Fibroblast of lung (primary cell): ENCODE results near the gene ASTN2. TPM values are rescaled to one million over a fixed set of nuclear protein-coding genes. Genes with fewer than 3 reads are reported as not detected.

ENCODE experiments used
- DNase-seq, 2 donors: peaks; one replicate each; pipeline versions ENCODE4 v3.0.0 to v3.0.0-alpha.2; 2010; ENCODE audit warnings: low read depth in 2 of 2
- H2AFZ ChIP-seq: 2 replicates; pipeline ENCODE4 v1.5.1; 2012; ENCODE audit warnings: low read length, control low read depth, inconsistent platforms
- H3K27ac ChIP-seq: 2 replicates; pipeline ENCODE4 v1.5.1; 2011; ENCODE audit warnings: low read length, control low read depth; ENCODE audit not compliant: insufficient read depth
- H3K27me3 ChIP-seq: 2 replicates; pipeline ENCODE4 v1.5.1; 2011; ENCODE audit warnings: mild to moderate bottlenecking, low read length; ENCODE audit not compliant: control insufficient read depth, insufficient read depth
- H3K36me3 ChIP-seq: 2 replicates; pipeline ENCODE4 v1.5.1; 2011; ENCODE audit warnings: low read length; ENCODE audit not compliant: control insufficient read depth, insufficient read depth
- H3K4me1 ChIP-seq: 2 replicates; pipeline ENCODE4 v1.5.1; 2011; ENCODE audit warnings: low read length; ENCODE audit not compliant: control insufficient read depth, insufficient read depth; ENCODE audit errors: extremely low read depth
- H3K4me2 ChIP-seq: 2 replicates; pipeline ENCODE4 v1.5.1; 2011; ENCODE audit warnings: low read length, control low read depth; ENCODE audit not compliant: insufficient read depth; ENCODE audit errors: extremely low read depth
- H3K4me3 ChIP-seq, 4 experiments: fragments of 200-600 bp in 1 of 4; sonication (generic) in 1 of 4; replicated peaks in 1 of 4; 2 replicates each; pipeline ENCODE4 v1.5.1; 2011 to 2016; ENCODE audit warnings: low read length in 4 of 4, low read depth in 3 of 4, mild to moderate bottlenecking in 3 of 4, control low read depth in 2 of 4, inconsistent platforms in 1 of 4, mixed read lengths in 1 of 4; ENCODE audit not compliant: insufficient read depth in 1 of 4; ENCODE audit errors: control extremely low read depth in 1 of 4
- H3K79me2 ChIP-seq: 2 replicates; pipeline ENCODE4 v1.5.1; 2012; ENCODE audit warnings: mild to moderate bottlenecking, low read length, inconsistent platforms; ENCODE audit not compliant: control insufficient read depth, insufficient read depth
- H3K9ac ChIP-seq: 2 replicates; pipeline ENCODE4 v1.5.1; 2011; ENCODE audit warnings: mild to moderate bottlenecking, low read length, control low read depth; ENCODE audit not compliant: insufficient read depth
- H3K9me3 ChIP-seq: 2 replicates; pipeline ENCODE4 v1.5.1; 2012; ENCODE audit warnings: low read depth, low read length; ENCODE audit not compliant: control insufficient read depth, insufficient read depth
- H4K20me1 ChIP-seq: 2 replicates; pipeline ENCODE4 v1.5.1; 2011; ENCODE audit warnings: low read length; ENCODE audit not compliant: control insufficient read depth, insufficient read depth; ENCODE audit errors: extremely low read depth
- CTCF ChIP-seq, 2 donors: IDR thresholded peaks in 1 of 2; conservative IDR thresholded peaks in 1 of 2; 1 replicate in 1 of 2; 2 replicates in 1 of 2; pipeline ENCODE4 v1.5.1; 2011 to 2012; ENCODE audit warnings: low read length in 2 of 2, control low read depth in 1 of 2, inconsistent platforms in 1 of 2, low read depth in 1 of 2, mild to moderate bottlenecking in 1 of 2
- EZH2 ChIP-seq: IDR thresholded peaks from 2 replicates; pipeline ENCODE4 v1.5.1; 2012; ENCODE audit warnings: low read length, control low read depth, mild to moderate bottlenecking; ENCODE audit errors: missing control alignments
- polyA plus RNA-seq, 2 donors: library from polyadenylated mRNA; depleted of rRNA in 1 of 2; stranded (reverse) in 1 of 2; unstranded in 1 of 2; fragments of >200 nt; gene quantifications; 2 replicates each; pipeline ENCODE4 v1.2.1, GENCODE V29; 2011 to 2012; ENCODE audit warnings: missing spikeins in 1 of 2
- total RNA-seq: library from RNA; depleted of rRNA; stranded (reverse); fragments of >200 nt; gene quantifications from 2 replicates; pipeline ENCODE4 v1.2.1, GENCODE V29; 2014

ASTN2 gene
- total and polyA plus RNA-seq, 2 donors (not counting 1 experiment from before 2014, with no cell fraction given) = 2.2 to 19.2 TPM

DNA sequence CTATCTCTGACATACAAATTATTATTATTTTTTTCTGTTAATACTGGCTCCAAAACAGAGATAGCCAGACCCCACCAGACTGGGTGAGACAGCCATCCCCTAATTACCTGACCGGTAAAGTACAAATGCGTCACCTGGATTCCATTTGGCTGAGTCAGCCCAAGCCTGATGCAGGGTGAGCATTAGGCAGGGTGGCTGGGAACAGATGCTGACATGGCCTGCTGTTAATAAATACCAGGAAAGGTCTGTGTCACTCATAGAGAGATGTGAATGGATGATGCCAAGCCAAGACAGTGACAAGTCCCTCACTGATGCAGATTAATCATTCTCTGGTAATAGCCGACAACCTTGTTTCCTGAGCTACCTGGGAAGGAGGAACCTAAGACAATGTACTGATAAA, 544.3 kb downstream of the ASTN2 start:
- Histone ChIP-seq H3K4me2 (no peak overlapping the region), H3K27me3 (no peaks in the 10 kb centered on the region), H3K4me1 (no peaks in the 10 kb centered on the region), H3K4me3 (no peak overlapping the region), H3K9me3 (no peaks in the 10 kb centered on the region), H3K9ac (no peak overlapping the region), H3K27ac (no peak overlapping the region), H3K36me3 (no peaks in the 10 kb centered on the region), H3K79me2 (no peaks in the 10 kb centered on the region), H4K20me1 (no peaks in the 10 kb centered on the region), H2AFZ (no peak overlapping the region)
- DNase-seq = no peak
- TF ChIP-seq CTCF (conservative IDR thresholded peaks at IDR 0.05 in 1 of 2, IDR thresholded peaks at IDR 0.05 in 1 of 2; ENCODE audit: low read depth in 1 of 2, low read length in 2 of 2) (no peak), EZH2 (no peak)

- DNase-seq = no peak
- Histone ChIP-seq H3K9ac (no peak overlapping the region), H3K4me1 (no peaks in the 10 kb centered on the region), H3K4me2 (no peak overlapping the region), H3K27ac (no peak overlapping the region), H3K79me2 (no peaks in the 10 kb centered on the region), H3K36me3 (no peaks in the 10 kb centered on the region), H3K9me3 (no peaks in the 10 kb centered on the region), H2AFZ (no peak overlapping the region), H4K20me1 (no peaks in the 10 kb centered on the region), H3K27me3 (no peaks in the 10 kb centered on the region), H3K4me3 (no peak overlapping the region)
- TF ChIP-seq CTCF (conservative IDR thresholded peaks at IDR 0.05 in 1 of 2, IDR thresholded peaks at IDR 0.05 in 1 of 2; ENCODE audit: low read depth in 1 of 2, low read length in 2 of 2) (no peak), EZH2 (no peak)
Observed at GRCh38 chr9:116868201-116868600, 546.7 kb downstream of the ASTN2 start.

- no peaks in the 10 kb centered on the region for H4K20me1 ChIP-seq
- no peaks in the 10 kb centered on the region for H3K27me3 ChIP-seq
- H3K9me3 ChIP-seq = no peaks in the 10 kb centered on the region
- no peaks in the 10 kb centered on the region for H3K36me3 ChIP-seq
- no peak for TF ChIP-seq CTCF (conservative IDR thresholded peaks at IDR 0.05 in 1 of 2, IDR thresholded peaks at IDR 0.05 in 1 of 2; ENCODE audit: low read depth in 1 of 2, low read length in 2 of 2)
- no peak for TF ChIP-seq EZH2
- H3K79me2 ChIP-seq = no peaks in the 10 kb centered on the region
- DNase-seq = no peak
- H3K4me3 ChIP-seq = no peak overlapping the region
- no peak overlapping the region for H3K4me2 ChIP-seq
- no peak overlapping the region for H2AFZ ChIP-seq
- no peaks in the 10 kb centered on the region for H3K4me1 ChIP-seq
- no peak overlapping the region for H3K27ac ChIP-seq
- no peak overlapping the region for H3K9ac ChIP-seq
Observed at GRCh38 chr9:116861321-116861720, 553.5 kb downstream of the ASTN2 start.
